GM19025 (cell line): Measurements from ENCODE around the gene PTPN5.
A peak's percentile ranks its signal among the peaks of the same experiment; 100 is the strongest.

ENCODE experiments used
- ATAC-seq: cut with Tn5 transposase; IDR thresholded peaks from one replicate; pipeline ENCODE4 v1.9.1; 2021; ENCODE audit warnings: mild to moderate bottlenecking, low read depth, moderate library complexity; ENCODE audit not compliant: unreplicated experiment

Gene PTPN5

GRCh38 chr11:18773681-18774080, 17.9 kb downstream of the PTPN5 start:
- ATAC-seq: no peak

- ATAC-seq: no peak
Measured at GRCh38 chr11:18773104-18773503, 18.5 kb downstream of the PTPN5 start.

GRCh38 chr11:18772211-18772610, 19.4 kb downstream of the PTPN5 start:
- no peak for ATAC-seq

GRCh38 chr11:18771266-18772035, 20.1 kb downstream of the PTPN5 start:
- no peak for ATAC-seq

GRCh38 chr11:18770479-18771125, 21.0 kb downstream of the PTPN5 start:
- ATAC-seq: peak; percentile 29

GRCh38 chr11:18769802-18770456, 21.7 kb downstream of the PTPN5 start:
- ATAC-seq: peak; percentile 70

GRCh38 chr11:18768978-18769377, 22.6 kb downstream of the PTPN5 start:
- no peak for ATAC-seq

- peak; percentile 57 for ATAC-seq
Measured at GRCh38 chr11:18768472-18768901, 23.1 kb downstream of the PTPN5 start.

- ATAC-seq: no peak
Measured at GRCh38 chr11:18766015-18766414, 25.6 kb downstream of the PTPN5 start.

GRCh38 chr11:18765554-18765953, 26.0 kb downstream of the PTPN5 start:
- ATAC-seq: no peak

GRCh38 chr11:18761741-18762140, 29.9 kb downstream of the PTPN5 start:
- no peak for ATAC-seq

GRCh38 chr11:18761144-18761543, 30.5 kb downstream of the PTPN5 start:
- ATAC-seq: no peak

- no peak for ATAC-seq
Measured at GRCh38 chr11:18757811-18758210, 33.8 kb downstream of the PTPN5 start.

- no peak for ATAC-seq
Measured at GRCh38 chr11:18756889-18757288, 34.7 kb downstream of the PTPN5 start.

GRCh38 chr11:18754308-18754707, 37.3 kb downstream of the PTPN5 start:
- ATAC-seq: no peak

- ATAC-seq: no peak
Measured at GRCh38 chr11:18752502-18752901, 39.1 kb downstream of the PTPN5 start.

- ATAC-seq: no peak
Measured at GRCh38 chr11:18750944-18751343, 40.7 kb downstream of the PTPN5 start.

- no peak for ATAC-seq
Measured at GRCh38 chr11:18749681-18750319, 41.8 kb downstream of the PTPN5 start.

GRCh38 chr11:18748766-18749365, 42.7 kb downstream of the PTPN5 start:
- no peak for ATAC-seq

- ATAC-seq: no peak
Measured at GRCh38 chr11:18745251-18745650, 46.3 kb downstream of the PTPN5 start.
